Common myeloid progenitor, CD34-positive (primary cell): ENCODE results near the gene TAF1A.
"Not testable (repeated sequence)": the region's sequence is repeated elsewhere in the genome, so short reads cannot be mapped to it uniquely, and the experiment has no call there.

Experiments
- CTCF ChIA-PET: fragments of 350-600 bp; sonication (Branson Sonifier 250); formaldehyde crosslinking; loops from one replicate; lab custom pipeline; 2021; ENCODE audit warnings: antibody characterized with exemption; lab: Charles Lee
- POLR2A ChIA-PET: fragments of 350-600 bp; sonication (Branson Sonifier 250); formaldehyde crosslinking; loops from one replicate; lab custom pipeline; 2021; ENCODE audit warnings: antibody characterized with exemption; lab: Charles Lee
- DNase-seq, 3 donors: peaks; one replicate each; pipeline versions ENCODE4 v3.0.0 to v3.0.0-alpha.2; 2013
- H3K27ac ChIP-seq, 2 experiments: 1 replicate in 1 of 2; 2 replicates in 1 of 2; pipeline ENCODE4 v1.7.0; 2013; ENCODE audit warnings: inconsistent platforms in 2 of 2, low read length in 2 of 2, mild to moderate bottlenecking in 2 of 2, low read depth in 1 of 2, moderate library complexity in 1 of 2; ENCODE audit not compliant: severe bottlenecking in 2 of 2, insufficient read depth in 1 of 2, poor library complexity in 1 of 2
- H3K27me3 ChIP-seq, 5 experiments: replicated peaks in 2 of 5; 1 replicate in 3 of 5; 2 replicates in 2 of 5; pipeline versions ENCODE4 v1.6.1 to v1.7.0; 2013; ENCODE audit warnings: low read length in 4 of 5, mild to moderate bottlenecking in 2 of 5, moderate library complexity in 2 of 5, inconsistent platforms in 1 of 5; ENCODE audit not compliant: insufficient read depth in 5 of 5, control insufficient read depth in 4 of 5
- H3K36me3 ChIP-seq, 4 experiments: 1 replicate in 2 of 4; 2 replicates in 2 of 4; pipeline versions ENCODE4 v1.6.1 to v1.7.0; 2013; ENCODE audit warnings: low read length in 3 of 4, control low read depth in 1 of 4, mild to moderate bottlenecking in 1 of 4; ENCODE audit not compliant: control insufficient read depth in 4 of 4, insufficient read depth in 4 of 4
- H3K4me1 ChIP-seq, 4 experiments: 1 replicate in 3 of 4; 2 replicates in 1 of 4; pipeline versions ENCODE4 v1.6.1 to v1.7.1; 2013; ENCODE audit warnings: low read length in 3 of 4, mild to moderate bottlenecking in 3 of 4, control low read depth in 1 of 4, inconsistent platforms in 1 of 4, moderate library complexity in 1 of 4; ENCODE audit not compliant: control insufficient read depth in 4 of 4, insufficient read depth in 4 of 4; ENCODE audit errors: control extremely low read depth in 1 of 4
- H3K4me3 ChIP-seq, 7 experiments: 1 replicate in 4 of 7; 2 replicates in 3 of 7; pipeline versions ENCODE4 v1.5.1 to v1.7.0; 2013; ENCODE audit warnings: mild to moderate bottlenecking in 7 of 7, low read length in 6 of 7, moderate library complexity in 6 of 7, inconsistent platforms in 2 of 7, low read depth in 2 of 7, control low read depth in 1 of 7; ENCODE audit not compliant: insufficient read depth in 4 of 7, control insufficient read depth in 1 of 7; ENCODE audit errors: extremely low read depth in 1 of 7
- H3K9me3 ChIP-seq, 5 experiments: 1 replicate in 4 of 5; 2 replicates in 1 of 5; pipeline versions ENCODE4 v1.6.1 to v1.7.1; 2013; ENCODE audit warnings: low read length in 4 of 5, mild to moderate bottlenecking in 2 of 5, inconsistent platforms in 1 of 5, low read depth in 1 of 5, moderate library complexity in 1 of 5; ENCODE audit not compliant: control insufficient read depth in 4 of 5, insufficient read depth in 2 of 5; ENCODE audit errors: control extremely low read depth in 1 of 5
- WGBS: methylation state at CpG from one replicate; pipeline ENCODE4 v1.1.5; 2013; ENCODE audit not compliant: insufficient coverage; 5-methylcytosine and 5-hydroxymethylcytosine counted together

Gene TAF1A

DNA sequence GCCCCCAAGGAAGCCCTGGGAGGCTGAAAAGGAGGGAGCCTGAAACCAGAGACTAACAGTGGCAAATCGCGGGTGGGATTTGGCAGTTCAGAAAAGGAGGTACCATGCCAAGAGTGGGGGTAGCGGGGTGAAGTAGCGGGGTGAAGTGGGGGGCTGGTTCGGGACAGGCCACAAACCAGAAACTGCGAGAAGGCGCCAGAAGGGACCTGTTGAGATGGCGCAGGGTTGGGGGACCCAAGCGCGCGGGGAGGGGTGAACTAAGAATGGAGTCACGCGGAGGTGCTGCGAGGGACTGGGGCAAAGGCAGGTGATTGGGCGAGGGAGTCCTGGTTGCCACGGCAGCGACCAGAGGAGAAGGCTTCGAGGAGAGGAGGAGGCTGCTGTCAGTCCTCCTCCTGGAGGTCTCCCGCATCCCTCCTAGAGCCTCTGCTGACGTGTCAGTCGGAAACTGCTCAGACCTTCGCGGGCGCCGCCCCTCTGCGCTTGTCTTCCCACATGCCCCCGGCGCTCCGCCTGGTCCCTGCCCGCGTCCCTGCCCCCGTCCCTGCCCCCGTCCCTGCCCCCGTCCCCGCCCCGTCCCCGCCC is 27.7 kb upstream of the TAF1A start:
- CTCF ChIA-PET: interaction anchor here (2.2 kb wide), 1 partner anchor 14 kb away, joined by 6 read pairs; no protein-coding TSS in a partner anchor
- POLR2A ChIA-PET: no interaction called here
- peak; percentile 97 to 99 (median 99) for DNase-seq
- H3K36me3 ChIP-seq: peaks cover 0 to 4% (median 1%) of the 10 kb centered on the region in 4 experiments
- no peaks in the 10 kb centered on the region for H3K9me3 ChIP-seq
- under 1% methylated on average over 18 of the region's 37 CpGs for WGBS
- H3K4me3 ChIP-seq: peak overlapping the region; percentile 48 to 78 (median 67)
- H3K27me3 ChIP-seq: peaks cover 0 to 3% (median 0%) of the 10 kb centered on the region in 5 experiments
- H3K27ac ChIP-seq: peak overlapping the region in 1 of 2 experiments; percentile 55
- peaks cover 0 to 16% (median 10%) of the 10 kb centered on the region in 4 experiments for H3K4me1 ChIP-seq

DNA sequence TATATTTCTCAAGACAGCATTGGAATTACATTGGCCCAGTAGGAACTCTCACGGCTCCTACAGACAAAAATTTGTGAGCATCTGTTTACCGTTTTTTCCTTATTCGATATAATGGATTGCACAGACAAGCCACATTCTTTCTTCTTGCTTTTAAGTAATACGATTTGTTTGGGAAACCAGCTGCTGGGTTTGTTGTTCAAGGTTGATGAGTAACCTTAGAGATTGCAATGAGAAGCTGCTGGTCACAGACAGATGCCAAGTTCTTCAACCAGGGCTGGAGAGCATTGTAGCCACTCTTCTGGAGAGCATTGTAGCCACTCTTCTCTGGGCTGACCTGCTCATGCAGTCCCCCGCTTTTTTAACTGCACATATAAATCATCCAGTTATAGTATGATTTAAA is 26.8 kb upstream of the TAF1A start:
- no peak overlapping the region for H3K27ac ChIP-seq
- ChIA-PET CTCF (interaction anchor here (1.1 to 2.2 kb wide), 4 partner anchors 13 to 151 kb away, joined by 3 to 6 read pairs (median 5); no protein-coding TSS in a partner anchor), POLR2A (no interaction called here)
- 100% methylated on average over 3 of the region's 5 CpGs for WGBS
- H3K9me3 ChIP-seq: no peaks in the 10 kb centered on the region
- no peak overlapping the region for H3K4me3 ChIP-seq
- peaks cover 0 to 3% (median 0%) of the 10 kb centered on the region in 5 experiments for H3K27me3 ChIP-seq
- no peaks in the 10 kb centered on the region for H3K36me3 ChIP-seq
- DNase-seq: peak in 2 of 3 donors; percentile 20 to 21
- peaks cover 0 to 16% (median 10%) of the 10 kb centered on the region in 4 experiments for H3K4me1 ChIP-seq

- no peak for DNase-seq
- CTCF ChIA-PET: interaction anchor here (0.6 kb wide), 1 partner anchor 20 kb away, joined by 3 read pairs; no protein-coding TSS in a partner anchor
- POLR2A ChIA-PET: no interaction called here
- Histone ChIP-seq H3K4me3 (no peak overlapping the region), H3K36me3 (no peaks in the 10 kb centered on the region), H3K9me3 (no peaks in the 10 kb centered on the region), H3K27ac (no peak overlapping the region), H3K4me1 (peaks cover 0 to 8% (median 4%) of the 10 kb centered on the region in 4 experiments), H3K27me3 (peaks cover 0 to 3% (median 0%) of the 10 kb centered on the region in 5 experiments)
- WGBS: 100% methylated on average over 1 of the region's 1 CpG
These were observed 23.9 kb upstream of the TAF1A start for GRCh38 chr1:222613627-222614026.

DNA sequence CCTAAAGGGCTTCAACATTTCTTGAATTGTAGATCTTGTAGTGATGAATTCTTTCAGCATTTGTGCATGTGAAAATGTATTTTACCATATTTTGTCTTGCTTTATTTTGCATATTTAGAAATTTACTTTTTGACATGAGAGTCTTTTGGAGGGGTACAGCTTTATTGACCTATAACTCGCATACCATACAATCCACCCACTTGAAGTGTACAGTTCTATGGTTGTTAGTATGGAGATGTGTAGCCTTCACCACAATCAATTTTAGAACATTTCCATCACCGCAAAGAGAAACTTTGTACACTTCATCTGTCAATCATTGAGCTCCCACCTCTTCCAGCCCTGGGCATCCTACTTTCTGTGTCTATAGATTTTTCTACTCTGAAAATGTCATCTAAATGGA is 21.0 kb upstream of the TAF1A start:
- Histone ChIP-seq H3K36me3 (no peaks in the 10 kb centered on the region), H3K4me1 (no peaks in the 10 kb centered on the region), H3K27me3 (no peaks in the 10 kb centered on the region), H3K9me3 (no peaks in the 10 kb centered on the region), H3K4me3 (no peak overlapping the region), H3K27ac (no peak overlapping the region)
- ChIA-PET POLR2A (no interaction called here), CTCF (no interaction called here)
- no CpG with 5 or more reads among the region's 2 CpGs for WGBS
- DNase-seq: no peak

DNA sequence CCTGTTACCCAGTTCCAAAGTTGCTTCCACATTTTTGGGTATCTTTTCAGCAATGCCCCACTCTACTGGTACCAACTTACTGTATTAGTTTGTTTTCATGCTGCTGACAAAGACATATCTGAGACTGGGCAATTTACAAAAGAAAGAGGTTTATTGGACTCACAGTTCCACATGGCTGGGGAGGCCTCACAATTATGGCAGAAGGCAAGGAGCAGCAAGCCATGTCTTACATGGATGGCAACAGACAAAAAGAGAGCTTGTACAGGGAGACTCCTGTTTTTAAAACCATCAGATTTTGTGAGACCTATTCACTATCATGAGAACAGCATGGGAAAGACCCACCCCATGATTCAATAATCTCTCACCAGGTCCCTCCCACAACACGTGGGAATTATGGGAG is 19.4 kb upstream of the TAF1A start:
- DNase-seq, H3K4me1 ChIP-seq, H3K36me3 ChIP-seq, H3K27ac ChIP-seq, H3K4me3 ChIP-seq, POLR2A ChIA-PET, H3K27me3 ChIP-seq, H3K9me3 ChIP-seq: not testable (repeated sequence)
- no CpG with 5 or more reads among the region's 1 CpG for WGBS
- CTCF ChIA-PET: interaction anchor here (1.1 kb wide), 1 partner anchor 20 kb away, joined by 5 read pairs; the partner anchor contains the start of gene TAF1A

DNA sequence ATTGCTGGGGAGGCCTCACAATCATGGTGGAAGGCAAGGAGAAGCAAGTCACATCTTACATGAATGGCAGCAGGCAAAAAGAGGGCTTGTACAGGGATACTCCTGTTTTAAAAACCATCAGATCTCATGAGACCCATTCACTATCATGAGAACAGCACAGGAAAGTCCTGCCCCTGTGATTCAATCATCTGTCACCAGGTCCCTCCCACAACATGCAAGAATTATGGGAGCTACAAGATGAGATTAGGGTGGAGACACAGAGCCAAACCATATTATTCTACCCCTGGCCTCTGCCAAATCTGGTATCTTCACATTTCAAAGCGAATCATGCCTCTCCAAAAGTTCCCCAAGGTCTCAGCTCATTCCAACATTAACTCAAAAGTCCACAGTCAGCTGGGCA is 17.0 kb upstream of the TAF1A start:
- H3K9me3 ChIP-seq: no peaks in the 10 kb centered on the region
- no peak for DNase-seq
- no peaks in the 10 kb centered on the region for H3K4me1 ChIP-seq
- no peak overlapping the region for H3K4me3 ChIP-seq
- H3K27ac ChIP-seq: no peak overlapping the region
- H3K27me3 ChIP-seq: no peaks in the 10 kb centered on the region
- H3K36me3 ChIP-seq: no peaks in the 10 kb centered on the region
- 100% methylated on average over 1 of the region's 1 CpG for whole genome bisulfite sequencing
- ChIA-PET POLR2A (no interaction called here), CTCF (interaction anchor here (0.8 to 1.7 kb wide), 2 partner anchors 8 to 10 kb away, joined by 3 to 5 read pairs; no protein-coding TSS in a partner anchor)

- ChIA-PET POLR2A (no interaction called here), CTCF (no interaction called here)
- no peaks in the 10 kb centered on the region for H3K36me3 ChIP-seq
- WGBS: 100% methylated on average over 3 of the region's 3 CpGs
- no peak for DNase-seq
- H3K9me3 ChIP-seq: no peaks in the 10 kb centered on the region
- H3K4me3 ChIP-seq: no peak overlapping the region
- H3K27me3 ChIP-seq: no peaks in the 10 kb centered on the region
- no peaks in the 10 kb centered on the region for H3K4me1 ChIP-seq
- H3K27ac ChIP-seq: no peak overlapping the region
These were observed 11.5 kb upstream of the TAF1A start for GRCh38 chr1:222601257-222601656.
